AML-193 (cell line): ENCODE measurements around the gene PMVK.
"Not testable (repeated sequence)": the region's sequence is repeated elsewhere in the genome, so short reads cannot be mapped to it uniquely, and the experiment has no call there.

Source experiments
- DNase-seq, 2 experiments: peaks; one replicate each; lab custom pipeline; 2025; lab: John Stamatoyannopoulos, UW

The PMVK gene

DNA sequence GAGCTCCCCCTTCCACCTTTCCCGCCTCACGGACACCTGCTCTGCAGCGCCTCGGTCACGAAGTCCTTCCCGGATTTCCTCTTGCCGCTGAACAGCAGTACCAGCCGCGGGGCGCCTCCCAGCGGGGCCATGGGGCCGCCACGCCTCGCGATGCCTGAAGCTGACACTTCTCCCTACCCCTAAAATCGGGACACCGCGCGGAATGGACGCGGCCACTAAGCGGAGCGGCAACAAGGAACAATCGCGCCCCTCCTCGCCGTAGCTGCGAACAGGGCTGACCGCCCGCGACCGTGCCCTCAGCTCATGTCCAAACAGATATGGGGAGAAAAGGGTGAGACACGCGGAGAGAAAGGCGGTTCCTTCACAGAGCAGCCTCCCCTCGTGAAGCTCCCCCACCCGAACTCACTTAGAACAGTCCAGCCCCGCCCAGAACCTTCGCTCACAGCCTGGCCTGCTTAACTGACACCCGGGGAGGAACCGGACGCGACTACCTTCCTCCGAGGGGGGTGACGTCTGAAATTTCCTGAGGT lies at the start of gene PMVK:
Gene PMVK (minus strand): TSS at position 165 of the 530 bp plus-strand sequence. CDS start 34 bp downstream, at position 131.
- DNase-seq: peak; percentile 87 to 92

DNA sequence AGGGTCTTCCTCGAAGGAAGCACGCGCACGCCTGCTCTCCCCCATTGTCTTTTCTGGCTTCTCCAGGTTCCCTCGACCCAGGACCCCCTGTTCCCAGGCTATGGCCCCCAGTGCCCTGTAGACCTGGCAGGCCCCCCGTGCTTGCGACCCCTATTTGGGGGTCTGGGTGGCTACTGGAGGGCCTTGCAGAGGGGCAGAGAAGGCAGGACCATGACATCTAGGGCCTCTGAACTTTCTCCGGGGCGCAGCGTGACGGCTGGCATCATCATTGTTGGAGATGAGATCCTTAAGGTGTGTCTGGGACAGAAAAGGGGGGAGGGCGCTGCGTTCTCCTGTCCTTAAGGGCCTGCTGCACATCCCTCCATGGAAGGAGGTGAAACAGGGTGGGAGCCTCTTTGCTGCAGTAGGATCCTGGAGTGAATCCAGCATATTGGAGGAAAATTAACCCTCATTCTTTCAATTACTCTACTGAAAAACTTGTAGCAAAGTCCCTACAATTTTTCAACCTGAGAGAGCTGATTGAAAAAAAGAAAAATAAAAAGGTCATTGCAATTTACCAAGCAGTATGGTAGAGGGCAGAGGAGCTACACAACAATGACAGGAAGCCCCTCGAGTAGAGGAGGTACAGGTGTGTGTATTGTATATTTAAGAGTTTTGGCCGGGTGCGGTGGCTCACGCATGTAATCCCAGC lies 47.4 kb upstream of the PMVK start:
- no peak for DNase-seq

DNA sequence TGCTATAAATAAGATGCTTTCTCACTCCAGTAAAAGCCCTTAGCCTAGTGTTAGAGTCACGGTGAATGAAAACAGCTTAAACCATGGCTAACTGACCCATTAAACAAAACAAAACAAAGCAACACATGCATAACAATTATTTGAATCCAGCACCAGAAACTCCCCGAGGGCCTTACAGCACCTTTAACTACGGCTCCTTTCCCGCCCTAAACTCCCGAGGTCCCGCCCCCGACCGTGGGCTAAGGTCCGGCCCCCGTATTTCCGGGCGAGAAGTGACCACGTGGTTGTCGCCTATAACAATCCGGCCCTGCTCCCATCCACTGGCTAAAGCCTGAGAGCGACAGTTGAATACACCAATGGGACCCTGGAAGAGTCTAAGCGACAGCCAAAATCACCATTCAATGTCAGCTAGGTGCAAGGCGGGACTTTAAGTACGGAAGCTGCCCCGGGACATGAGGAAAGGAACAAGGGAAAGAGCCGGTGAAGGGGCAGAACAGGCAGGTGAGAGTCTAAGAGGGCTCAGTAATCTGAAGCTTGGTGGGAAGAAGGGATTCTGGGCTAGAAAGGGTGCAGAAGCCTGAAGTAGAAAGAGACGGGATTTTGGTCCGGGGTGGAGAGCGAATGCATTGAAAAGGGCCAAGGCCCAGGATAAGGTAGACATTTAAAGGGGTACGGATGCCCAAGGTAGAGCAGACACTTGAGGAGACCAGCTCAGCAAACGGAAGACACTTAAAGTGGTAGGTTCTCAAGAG lies 46.6 kb upstream of the PMVK start, which contains the start of gene FLAD1:
Gene FLAD1 (plus strand): TSS at position 448 of the 752 bp plus-strand sequence. CDS start 351 bp downstream, outside the sequence.
- DNase-seq: peak; percentile 99

DNA sequence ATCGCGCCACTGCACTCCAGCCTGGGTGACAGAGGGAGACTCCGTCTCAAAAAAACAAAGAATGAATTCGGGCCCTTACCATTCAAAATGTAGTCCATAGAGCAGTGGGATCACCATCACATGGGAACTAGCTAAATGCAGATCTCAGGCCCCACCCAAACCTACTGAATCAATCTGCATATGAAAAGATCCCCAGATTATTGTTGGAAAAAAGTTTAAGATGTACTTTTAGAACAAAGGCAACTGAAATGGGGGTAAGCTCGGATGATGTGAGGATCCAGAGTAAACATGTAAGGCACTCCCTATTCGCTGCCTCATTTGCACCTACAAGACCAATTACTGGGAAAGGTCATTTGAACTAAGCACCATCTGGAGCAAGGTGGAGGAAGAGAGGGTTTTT lies 45.8 kb upstream of the PMVK start:
- no peak for DNase-seq

DNA sequence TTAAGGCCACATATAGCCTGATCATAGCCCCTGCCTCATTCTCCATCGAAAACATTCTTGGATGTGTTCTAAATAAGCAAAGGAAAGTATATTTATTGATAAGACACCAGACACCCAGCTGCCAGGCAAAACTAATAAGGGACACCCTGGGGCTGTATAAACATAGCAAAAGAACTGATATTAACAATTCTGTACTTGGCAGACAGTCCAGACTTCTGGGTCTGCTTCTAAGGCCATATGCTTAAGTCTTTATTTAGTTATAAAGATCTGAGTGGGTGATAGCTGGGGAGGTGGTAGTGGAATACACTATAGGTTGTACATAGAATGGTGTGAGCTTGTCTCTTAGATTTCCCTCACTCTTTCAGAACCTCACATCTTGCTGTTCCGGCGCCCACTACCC lies 41.8 kb upstream of the PMVK start:
- DNase-seq: no peak

DNA sequence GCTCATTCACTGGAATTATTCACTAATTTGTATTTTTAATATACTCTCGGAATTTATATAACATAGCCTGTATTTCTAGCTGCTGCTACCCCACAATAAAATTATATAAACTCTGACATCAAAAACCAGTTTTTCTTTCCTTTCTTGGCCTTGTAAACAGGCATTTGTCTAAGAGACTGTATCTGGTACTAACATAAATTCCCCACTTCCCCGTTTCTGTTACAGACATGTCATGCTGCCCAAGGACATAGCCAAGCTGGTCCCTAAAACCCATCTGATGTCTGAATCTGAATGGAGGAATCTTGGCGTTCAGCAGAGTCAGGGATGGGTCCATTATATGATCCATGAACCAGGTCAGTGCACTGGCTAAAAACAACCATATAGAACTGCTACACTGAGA lies 41.2 kb upstream of the PMVK start:
- DNase-seq: not testable (repeated sequence)

DNA sequence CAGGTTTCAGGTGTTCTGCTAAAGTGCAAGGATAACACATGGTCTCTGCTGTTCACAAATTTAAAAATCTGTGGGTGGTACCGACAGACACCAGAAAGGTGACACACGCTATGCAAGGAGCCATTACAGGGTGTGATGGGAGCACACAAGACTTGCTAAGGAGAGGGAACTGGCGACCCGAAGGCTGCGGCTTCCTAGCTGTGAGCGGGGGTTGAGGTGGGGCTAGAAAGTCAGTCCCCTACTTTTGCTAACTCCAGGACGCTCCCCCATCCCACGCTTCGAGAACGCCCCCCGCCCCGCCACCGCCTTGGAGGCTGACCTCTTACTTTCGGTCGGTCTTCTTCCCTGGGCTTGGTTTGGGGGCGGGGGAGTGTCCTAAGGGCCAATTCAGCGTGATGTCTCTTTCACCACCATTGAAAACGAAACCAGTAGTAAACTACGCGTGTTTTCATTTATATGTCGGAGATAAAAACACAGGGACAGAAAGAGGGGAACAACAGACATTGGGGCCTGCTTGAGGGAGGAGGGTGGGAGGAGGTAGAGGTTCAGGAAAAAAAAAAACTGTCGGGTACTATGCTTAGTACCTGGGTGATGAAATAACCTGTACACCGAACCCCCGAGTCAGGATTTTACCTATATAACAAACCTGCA lies 39.0 kb upstream of the PMVK start:
- peak in 1 of 2 experiments; percentile 23 for DNase-seq

DNA sequence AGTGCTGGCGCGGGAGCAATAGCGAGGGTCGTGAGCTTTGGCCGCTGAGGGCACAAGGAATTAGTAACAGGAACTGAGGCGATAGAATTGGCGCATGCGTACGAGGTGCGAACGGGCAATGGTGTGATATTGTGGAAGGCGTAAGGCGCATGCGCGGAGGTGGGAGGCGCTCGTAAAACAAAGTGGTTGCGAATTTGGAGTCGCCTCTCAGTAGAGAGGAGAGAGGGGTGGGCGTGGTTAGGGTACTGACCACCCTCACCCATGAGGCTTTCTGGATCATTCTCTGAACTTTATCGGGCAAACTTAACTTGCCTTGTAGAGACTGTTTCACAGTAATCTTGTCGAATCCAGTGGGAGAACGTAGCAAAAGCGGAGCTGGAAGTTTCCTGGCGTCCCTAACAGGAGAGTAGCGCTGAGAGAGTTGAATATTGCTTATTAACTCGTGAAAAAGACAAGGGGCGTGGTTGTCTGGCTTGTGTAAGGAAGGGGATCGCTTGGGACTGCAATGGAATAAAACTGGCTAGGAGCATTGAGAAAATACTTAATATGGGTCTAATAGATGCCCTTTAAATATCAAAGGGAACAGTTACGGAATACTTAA lies 38.4 kb upstream of the PMVK start:
- DNase-seq: peak; percentile 95 to 96

DNA sequence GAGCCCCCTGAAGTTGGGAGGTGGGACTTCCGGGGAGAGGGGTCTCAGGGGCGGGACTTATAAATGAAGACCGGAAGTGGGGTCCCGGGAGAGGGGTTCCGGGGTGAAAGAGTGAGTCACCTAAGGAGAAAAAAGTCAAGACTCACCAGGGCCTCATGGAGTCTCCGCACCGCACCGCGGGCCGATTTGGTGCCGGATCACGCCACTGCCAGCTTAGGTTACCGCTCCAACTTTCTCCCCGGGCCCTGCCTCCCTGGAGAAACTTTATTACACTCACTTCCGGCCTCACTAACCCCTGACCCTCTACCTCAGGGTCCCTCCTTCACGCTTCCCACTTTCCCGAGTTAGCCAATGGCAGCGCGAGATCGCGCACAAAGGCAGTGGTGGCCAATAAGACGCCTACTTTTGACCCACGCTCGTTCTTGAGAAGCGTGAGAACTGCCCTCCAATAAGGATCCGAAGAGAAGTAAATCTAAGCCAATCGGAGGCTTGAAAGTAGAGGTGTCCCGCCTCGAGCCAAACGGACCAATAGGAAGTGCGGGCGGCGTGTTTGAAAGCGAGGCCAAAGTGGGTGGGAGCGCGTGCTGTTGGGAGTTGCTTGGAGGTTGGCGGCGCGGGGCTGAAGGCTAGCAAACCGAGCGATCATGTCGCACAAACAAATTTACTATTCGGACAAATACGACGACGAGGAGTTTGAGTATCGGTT lies 37.7 kb upstream of the PMVK start, which contains the start of gene CKS1B:
Gene CKS1B (plus strand): TSS at position 580 of the 706 bp plus-strand sequence. CDS start 65 bp downstream, at position 645.
- DNase-seq: peak; percentile 99

DNA sequence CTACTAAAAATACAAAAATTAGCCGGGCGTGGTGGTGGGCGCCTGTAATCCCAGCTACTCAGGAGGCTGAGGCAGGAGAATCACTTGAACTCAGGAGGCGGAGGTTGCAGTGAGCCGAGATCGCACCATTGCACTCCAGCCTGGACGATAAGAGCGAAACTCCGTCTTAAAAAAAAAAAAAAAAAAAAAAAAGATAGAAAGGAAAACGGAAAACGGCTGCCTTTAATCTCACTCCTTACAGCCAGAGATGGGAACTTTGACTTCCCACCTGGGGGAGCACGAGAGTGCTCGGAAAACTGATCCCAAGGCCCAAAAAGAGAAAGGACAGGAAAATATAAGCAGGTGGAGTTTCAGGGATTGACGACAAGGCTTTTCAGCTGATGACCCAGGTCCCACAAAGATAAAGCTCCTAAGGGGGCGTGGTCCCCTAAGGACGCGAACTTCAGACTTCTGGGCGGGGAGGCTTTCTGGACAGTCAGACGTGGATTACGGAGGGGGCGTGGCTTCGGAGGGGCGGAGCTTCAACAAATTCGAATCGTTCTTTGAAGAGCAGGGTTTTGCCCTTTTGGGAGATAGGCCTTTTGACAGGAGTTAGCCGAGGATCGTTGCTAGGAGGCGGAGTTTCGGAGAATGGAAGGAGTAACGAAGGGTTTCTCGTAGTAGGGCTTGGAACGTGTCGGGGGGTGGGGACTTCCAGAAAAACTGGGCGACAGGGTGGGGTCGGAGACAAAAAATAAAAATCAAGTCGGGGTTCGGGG lies 37.0 kb upstream of the PMVK start:
- DNase-seq: peak; percentile 87 to 91

DNA sequence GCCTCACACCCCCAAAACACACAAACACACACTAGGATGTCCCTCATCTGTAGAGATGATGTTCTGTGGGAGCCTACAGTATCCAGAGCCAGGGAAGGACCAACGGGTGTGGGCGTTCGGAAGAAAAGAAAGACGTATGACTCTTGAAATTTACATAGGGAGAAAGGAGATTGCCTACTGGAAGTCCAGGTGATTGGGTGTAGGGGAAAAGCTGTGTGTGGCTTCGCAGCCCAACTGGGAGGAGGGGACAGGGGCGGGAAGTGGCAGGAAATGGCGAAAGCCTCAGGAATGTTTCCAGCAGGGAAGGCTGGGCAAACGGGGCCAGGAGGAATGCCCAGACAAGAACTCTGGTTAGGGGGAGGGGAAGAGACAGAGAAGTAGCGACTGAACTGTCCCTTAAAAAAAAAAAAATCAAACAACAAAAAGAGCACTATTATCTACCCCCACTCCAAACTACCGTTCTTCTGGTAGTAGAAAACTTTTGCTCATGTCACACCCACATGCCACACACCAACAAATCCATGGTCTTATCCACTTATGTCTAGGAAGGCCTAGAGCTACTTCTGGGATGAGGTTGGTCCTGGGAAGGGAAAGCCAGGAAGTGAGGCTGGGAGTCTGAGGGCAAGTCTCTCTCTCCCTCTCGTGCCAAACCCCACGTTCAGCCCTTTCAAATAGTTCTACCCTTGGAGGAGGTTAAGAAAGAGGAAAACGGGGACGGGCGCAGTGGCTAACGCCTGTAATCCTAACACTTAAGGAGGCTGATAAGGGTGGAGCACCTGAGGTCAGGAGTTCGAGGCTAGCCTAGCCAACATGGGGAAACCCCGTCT lies 36.2 kb upstream of the PMVK start:
- no peak for DNase-seq

DNA sequence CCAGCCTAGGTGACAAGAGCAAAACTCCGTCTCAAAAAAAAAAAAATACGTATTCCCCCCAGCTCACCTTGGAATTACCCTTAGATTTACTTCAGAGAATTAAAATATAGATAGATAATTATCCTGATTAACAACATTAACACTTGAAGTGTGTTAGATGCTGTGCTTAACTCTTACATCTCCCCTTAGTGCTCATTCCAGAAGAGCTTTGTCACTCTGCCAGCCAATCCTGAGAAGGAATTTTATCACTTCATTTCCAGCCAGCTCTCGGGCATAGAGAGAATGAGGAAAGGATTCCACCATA lies 35.6 kb upstream of the PMVK start:
- no peak for DNase-seq

DNA sequence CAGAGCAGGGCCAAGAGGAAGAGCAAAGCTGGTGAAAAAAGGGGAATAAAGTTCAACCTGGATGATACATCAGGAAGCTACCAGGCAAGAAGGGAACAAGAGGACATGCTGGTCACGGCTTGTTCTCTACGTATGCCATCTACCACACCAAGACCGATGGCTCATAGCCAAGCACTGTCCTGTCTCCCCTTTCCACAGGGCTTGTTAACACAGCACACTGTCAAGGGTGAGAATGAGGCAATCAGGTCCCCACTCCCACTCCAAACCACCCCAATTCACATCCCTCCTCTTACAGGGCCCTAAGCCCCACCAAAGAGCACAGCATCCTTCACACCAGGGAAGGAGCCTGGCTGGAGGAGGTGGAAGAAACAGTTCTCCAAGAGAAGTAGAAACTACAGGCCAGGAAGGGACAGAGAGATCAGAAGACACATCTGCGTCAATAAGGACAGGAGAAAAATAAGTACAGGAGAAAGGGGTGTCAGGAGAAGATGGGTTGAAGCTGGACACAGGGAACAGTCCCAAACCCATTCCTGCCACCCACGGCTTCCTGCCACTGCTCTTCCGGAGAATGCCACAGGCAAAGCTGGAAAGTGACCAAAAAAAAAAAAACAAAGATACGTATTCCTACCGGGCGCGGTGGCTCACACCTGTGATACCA lies 35.0 kb upstream of the PMVK start:
- DNase-seq: no peak

DNA sequence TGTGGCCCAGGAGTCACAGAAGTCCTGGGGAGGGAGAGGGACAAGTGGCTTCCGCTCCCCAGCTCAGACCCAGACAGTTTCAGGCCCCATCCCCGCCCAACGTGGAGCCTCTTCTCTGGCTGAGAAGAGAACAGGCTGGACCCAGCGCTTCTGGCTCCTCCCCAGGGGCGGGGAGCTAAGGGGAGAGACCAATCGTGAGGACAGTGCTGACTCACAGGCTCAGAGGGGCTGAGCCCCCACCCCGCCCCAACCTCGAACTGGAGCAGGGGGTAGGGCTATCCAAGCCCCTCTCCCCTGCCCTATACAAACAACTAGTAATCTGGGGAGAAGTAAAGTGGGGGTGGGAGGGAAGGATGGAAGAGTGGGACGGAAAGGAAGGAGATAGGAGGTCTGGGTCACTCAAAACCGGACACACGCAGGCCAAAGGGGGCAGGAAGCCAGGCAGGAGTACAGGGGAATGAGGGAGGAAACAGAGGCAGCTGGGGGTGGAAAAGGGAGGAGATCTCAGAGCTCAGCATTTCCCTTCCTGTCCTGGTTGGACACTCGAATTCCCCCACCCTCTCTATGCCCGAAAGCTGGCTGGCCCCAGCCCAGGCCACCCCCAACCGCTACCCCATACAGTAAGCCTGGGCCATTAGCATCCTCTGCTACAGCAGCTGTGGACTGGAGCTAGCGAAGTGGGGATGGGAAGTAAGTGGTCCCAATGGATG lies 34.3 kb upstream of the PMVK start, which contains the start of gene SHC1:
Gene SHC1 (minus strand): TSS at position 117 of the 710 bp plus-strand sequence. CDS start 221 bp downstream, outside the sequence.
- no peak for DNase-seq

DNA sequence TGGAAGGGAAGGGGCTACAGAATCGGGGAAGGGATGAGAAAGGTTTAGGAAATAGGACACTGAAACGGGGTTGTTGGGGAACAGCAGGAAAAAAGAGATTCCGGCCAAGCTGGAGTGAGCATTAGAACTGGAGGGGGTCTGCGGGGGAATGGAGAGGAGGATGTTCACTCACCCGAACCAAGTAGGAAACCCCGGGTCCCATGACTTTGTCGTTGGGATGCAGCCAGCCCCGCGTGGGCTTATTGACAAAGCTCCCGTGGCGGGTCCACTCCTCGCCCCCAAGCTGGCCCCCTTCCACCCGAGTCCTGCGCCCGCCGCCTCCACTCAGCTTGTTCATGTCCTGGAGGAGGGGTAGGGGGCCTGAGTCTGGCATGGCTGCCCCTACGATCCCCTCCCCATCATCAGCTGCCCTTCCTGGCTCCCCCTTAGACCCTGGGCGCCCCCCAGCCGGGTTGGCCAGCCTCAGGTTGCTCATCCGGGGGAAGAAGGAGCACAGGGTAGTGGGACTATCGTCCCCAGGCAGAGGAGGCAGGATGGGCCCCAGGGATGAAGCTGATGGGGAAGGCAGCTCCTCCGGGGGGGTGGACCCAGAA lies 33.4 kb upstream of the PMVK start:
- no peak for DNase-seq

DNA sequence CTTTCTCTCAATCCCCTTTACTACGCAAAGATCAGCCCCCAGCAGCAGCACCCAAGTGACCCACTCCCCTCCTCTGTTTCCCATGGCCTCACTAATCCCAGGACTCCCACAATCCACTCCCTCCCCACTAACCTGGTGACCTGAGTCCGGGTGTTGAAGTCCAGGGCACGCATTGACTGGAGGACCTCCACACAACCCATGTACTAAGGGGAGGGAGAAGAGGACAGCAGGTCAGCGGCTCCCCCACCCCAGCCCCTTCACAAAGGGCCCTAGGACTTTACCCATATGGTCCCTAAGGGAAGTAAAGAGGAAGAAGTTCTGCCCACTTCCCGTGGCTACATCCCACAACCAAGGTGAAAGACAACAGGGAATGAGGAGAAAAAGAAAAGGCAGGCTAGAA lies 32.7 kb upstream of the PMVK start:
- no peak for DNase-seq

DNA sequence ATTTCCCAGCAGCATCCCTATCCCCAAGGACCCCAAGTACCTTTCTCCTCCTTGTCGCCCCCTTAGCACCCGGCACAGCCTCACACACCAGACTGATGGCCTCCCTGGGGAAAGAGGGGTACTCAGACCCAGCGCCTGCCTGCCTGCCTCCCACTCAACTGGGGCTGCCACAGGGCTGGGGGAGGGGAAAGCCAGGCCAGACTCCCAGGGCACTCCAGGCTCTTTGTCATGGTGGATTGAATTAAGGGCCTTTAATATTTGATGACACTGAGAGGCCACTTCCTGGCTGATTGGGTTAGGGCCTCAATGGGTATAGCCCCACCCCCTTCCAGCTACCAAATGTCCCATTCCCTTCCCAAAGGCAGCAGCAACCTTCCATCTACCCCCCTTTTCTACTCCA lies 32.2 kb upstream of the PMVK start:
- no peak for DNase-seq

DNA sequence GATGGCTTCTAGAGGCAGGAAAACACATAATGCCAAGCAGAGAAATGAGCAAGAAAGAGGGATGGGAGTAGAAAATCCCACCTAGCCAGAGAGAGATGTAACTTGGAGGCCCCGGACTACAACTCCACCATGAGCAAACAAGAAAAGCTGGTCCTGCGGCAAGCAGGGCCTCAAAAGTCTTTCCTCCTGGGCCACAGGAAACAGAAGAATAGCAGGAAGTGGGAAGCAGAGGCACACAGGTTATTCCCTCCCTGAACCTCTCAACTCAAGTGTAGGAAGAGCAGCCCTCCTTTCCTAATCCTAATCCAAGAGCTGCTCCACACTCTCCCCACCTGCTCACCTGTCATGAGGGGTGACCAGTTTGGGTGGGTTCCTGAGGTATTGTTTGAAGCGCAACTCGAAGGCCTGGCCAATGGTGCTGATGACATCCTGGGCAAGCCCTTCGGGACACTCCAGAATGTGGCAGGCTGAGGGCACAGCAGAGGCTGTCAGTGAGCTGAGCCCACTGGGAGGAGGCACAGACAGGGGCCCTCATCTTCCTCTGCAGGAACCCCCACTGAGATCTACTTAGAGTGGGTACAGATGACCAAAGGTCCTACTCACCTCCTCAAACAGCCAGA lies 30.9 kb upstream of the PMVK start:
- no peak for DNase-seq
